Stimulated activated CD8-positive, alpha-beta memory T cell treated with anti-CD3 and anti-CD28 coated beads, Interleukin-2, amount 100 ng/mL, for 1 hour (primary cell): ENCODE data around the gene TNFSF8.

ENCODE experiments used
- DNase-seq, 2 donors: peaks; one replicate each; pipeline ENCODE4 v3.0.0-alpha.2; 2020; ENCODE audit warnings: low read depth in 2 of 2

Gene TNFSF8

GRCh38 chr9:114936581-114936980, 6.2 kb upstream of the TNFSF8 start:
- no peak for DNase-seq

GRCh38 chr9:114935119-114935518, 4.7 kb upstream of the TNFSF8 start:
- no peak for DNase-seq

GRCh38 chr9:114932502-114932901, 2.1 kb upstream of the TNFSF8 start:
- no peak for DNase-seq

- DNase-seq: no peak
Measured at GRCh38 chr9:114931407-114931806, 1.0 kb upstream of the TNFSF8 start.

- no peak for DNase-seq
Measured at GRCh38 chr9:114929201-114929600, 1.2 kb downstream of the TNFSF8 start.

GRCh38 chr9:114928671-114929070, 1.7 kb downstream of the TNFSF8 start:
- no peak for DNase-seq

GRCh38 chr9:114928136-114928535, 2.3 kb downstream of the TNFSF8 start:
- DNase-seq: no peak

- DNase-seq: no peak
Measured at GRCh38 chr9:114925672-114926071, 4.7 kb downstream of the TNFSF8 start.

GRCh38 chr9:114925039-114925438, 5.4 kb downstream of the TNFSF8 start:
- no peak for DNase-seq

- DNase-seq: no peak
Measured at GRCh38 chr9:114924327-114924726, 6.1 kb downstream of the TNFSF8 start.

GRCh38 chr9:114923918-114924317, 6.5 kb downstream of the TNFSF8 start:
- DNase-seq: no peak

GRCh38 chr9:114921171-114921570, 9.2 kb downstream of the TNFSF8 start:
- no peak for DNase-seq

- DNase-seq: no peak
Measured at GRCh38 chr9:114919611-114920010, 10.8 kb downstream of the TNFSF8 start.

GRCh38 chr9:114916481-114916880, 13.9 kb downstream of the TNFSF8 start:
- DNase-seq: no peak

GRCh38 chr9:114914139-114914538, 16.3 kb downstream of the TNFSF8 start:
- DNase-seq: no peak

GRCh38 chr9:114913656-114914055, 16.7 kb downstream of the TNFSF8 start:
- no peak for DNase-seq

GRCh38 chr9:114913217-114913616, 17.2 kb downstream of the TNFSF8 start:
- no peak for DNase-seq

GRCh38 chr9:114911167-114911821, 19.1 kb downstream of the TNFSF8 start:
- DNase-seq: no peak

GRCh38 chr9:114910541-114910940, 19.9 kb downstream of the TNFSF8 start:
- DNase-seq: no peak

GRCh38 chr9:114909661-114910060, 20.7 kb downstream of the TNFSF8 start:
- DNase-seq: no peak

- DNase-seq: no peak
Measured at GRCh38 chr9:114908805-114909448, 21.5 kb downstream of the TNFSF8 start.

GRCh38 chr9:114908104-114908622, 22.2 kb downstream of the TNFSF8 start:
- DNase-seq: no peak

- no peak for DNase-seq
Measured at GRCh38 chr9:114906922-114907571, 23.3 kb downstream of the TNFSF8 start.
